Epidermal melanocyte (primary cell): Measurements from ENCODE around the gene CP.

Experiments used
- DNase-seq: peaks from one replicate; pipeline ENCODE4 v3.0.0; 2011; ENCODE audit warnings: low spot score; ENCODE audit not compliant: insufficient read length

Gene CP

GRCh38 chr3:149122721-149123578 lies 98.7 kb downstream of the CP start:
- no peak for DNase-seq
